Nephron (organoid): ENCODE measurements around the gene ELF3.
"Not testable (repeated sequence)": the region's sequence is repeated elsewhere in the genome, so short reads cannot be mapped to it uniquely, and the experiment has no call there.

Experiments used
- H3K27ac Mint-ChIP-seq, 3 experiments: 2 replicates each; pipeline ENCODE4 v1.8.0; 2020; ENCODE audit warnings: mixed read lengths in 3 of 3, mild to moderate bottlenecking in 2 of 3, moderate library complexity in 1 of 3
- H3K27me3 Mint-ChIP-seq: 2 replicates; pipeline ENCODE4 v1.8.0; 2021; ENCODE audit warnings: low read depth, mild to moderate bottlenecking, moderate library complexity, mixed read lengths
- H3K36me3 Mint-ChIP-seq: 2 replicates; pipeline ENCODE4 v1.8.0; 2020; ENCODE audit warnings: low read depth, mixed read lengths
- H3K4me1 Mint-ChIP-seq: 2 replicates; pipeline ENCODE4 v1.8.0; 2020; ENCODE audit warnings: mixed read lengths
- H3K4me3 Mint-ChIP-seq, 3 experiments: 2 replicates each; pipeline ENCODE4 v1.8.0; 2020; ENCODE audit warnings: mild to moderate bottlenecking in 3 of 3, mixed read lengths in 3 of 3, moderate library complexity in 2 of 3
- H3K9me3 Mint-ChIP-seq: 2 replicates; pipeline ENCODE4 v1.8.0; 2020; ENCODE audit warnings: mixed read lengths
- TF ChIP-seq, protein P1 (sequence below), 3 experiments: fragments of 200-600 bp; sonication (generic); IDR thresholded peaks; one replicate each; pipeline ENCODE4 v1.5.0; 2021; ENCODE audit warnings: antibody characterized with exemption in 3 of 3; ENCODE audit not compliant: unreplicated experiment in 3 of 3

ELF3 gene

DNA sequence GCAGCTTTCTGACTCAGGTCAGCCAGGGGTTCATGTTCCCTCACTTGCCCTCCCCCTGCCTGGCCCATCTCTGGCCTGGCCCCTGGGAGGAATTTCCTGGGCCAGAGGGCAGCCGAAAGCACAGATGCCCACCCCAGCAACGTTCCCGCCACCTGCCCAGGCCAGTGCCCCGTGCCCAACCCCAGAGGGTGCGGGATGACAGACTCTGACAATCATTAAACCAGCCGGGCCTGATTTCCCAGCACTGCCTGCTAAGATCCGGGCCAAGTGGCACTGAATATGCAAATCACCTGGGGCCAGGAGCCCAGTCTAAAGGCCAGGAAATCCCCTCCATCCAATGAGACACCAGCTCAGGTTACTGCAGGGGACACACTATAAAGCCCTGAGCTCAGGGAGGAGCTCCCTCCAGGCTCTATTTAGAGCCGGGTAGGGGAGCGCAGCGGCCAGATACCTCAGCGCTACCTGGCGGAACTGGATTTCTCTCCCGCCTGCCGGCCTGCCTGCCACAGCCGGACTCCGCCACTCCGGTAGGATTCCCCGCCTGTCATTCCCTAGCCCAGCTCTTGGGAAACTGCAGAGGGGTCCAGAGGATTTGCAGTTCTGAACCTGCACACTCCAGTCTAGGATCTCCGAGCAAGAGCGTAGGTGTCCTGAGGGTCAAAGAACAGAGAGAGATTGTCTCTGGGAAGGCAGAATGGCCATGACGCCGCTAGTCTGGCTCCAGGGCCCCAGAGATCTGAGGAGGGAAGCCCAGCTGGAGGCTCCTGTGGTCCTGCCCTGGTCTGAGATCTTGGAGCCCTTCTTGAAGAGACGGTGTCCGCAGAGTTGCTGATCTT lies at the start of gene ELF3:
Gene ELF3 (plus strand): TSS at position 408 of the 836 bp plus-strand sequence. CDS start 550 bp downstream, outside the sequence.
- peaks cover 4% of the 10 kb centered on the region for H3K27me3 Mint-ChIP-seq
- TF ChIP-seq, protein P1, sequence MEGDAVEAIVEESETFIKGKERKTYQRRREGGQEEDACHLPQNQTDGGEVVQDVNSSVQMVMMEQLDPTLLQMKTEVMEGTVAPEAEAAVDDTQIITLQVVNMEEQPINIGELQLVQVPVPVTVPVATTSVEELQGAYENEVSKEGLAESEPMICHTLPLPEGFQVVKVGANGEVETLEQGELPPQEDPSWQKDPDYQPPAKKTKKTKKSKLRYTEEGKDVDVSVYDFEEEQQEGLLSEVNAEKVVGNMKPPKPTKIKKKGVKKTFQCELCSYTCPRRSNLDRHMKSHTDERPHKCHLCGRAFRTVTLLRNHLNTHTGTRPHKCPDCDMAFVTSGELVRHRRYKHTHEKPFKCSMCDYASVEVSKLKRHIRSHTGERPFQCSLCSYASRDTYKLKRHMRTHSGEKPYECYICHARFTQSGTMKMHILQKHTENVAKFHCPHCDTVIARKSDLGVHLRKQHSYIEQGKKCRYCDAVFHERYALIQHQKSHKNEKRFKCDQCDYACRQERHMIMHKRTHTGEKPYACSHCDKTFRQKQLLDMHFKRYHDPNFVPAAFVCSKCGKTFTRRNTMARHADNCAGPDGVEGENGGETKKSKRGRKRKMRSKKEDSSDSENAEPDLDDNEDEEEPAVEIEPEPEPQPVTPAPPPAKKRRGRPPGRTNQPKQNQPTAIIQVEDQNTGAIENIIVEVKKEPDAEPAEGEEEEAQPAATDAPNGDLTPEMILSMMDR (IDR thresholded peaks at IDR 0.05; ENCODE audit: unreplicated experiment in 3 of 3), result no peak
- peak within 1 kb of the TSS; percentile 87 to 98 (median 89) for H3K27ac Mint-ChIP-seq
- peaks cover 15% of the 10 kb centered on the region for H3K36me3 Mint-ChIP-seq
- H3K4me1 Mint-ChIP-seq, result peaks cover 15% of the 10 kb centered on the region
- H3K9me3 Mint-ChIP-seq, result no peaks in the 10 kb centered on the region
- H3K4me3 Mint-ChIP-seq, result peak within 1 kb of the TSS; percentile 85 to 90 (median 87)

DNA sequence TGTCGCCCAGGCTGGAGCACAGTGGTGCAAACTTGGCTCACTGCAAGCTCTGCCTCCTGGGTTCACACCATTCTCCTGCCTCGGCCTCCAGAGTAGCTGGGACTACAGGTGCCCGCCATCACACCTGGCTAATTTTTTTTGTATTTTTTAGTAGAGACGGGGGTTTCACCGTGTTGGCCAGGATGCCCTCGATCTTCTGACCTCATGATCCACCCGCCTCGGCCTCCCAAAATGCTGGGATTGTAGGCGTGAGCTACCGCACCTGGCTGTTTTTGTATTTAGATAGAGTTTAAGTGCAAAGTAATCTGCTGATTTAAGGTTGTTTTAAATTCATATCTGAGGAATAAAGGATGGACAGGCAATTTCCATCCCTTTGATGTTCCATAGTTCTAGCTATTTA lies 48.0 kb upstream of the ELF3 start:
- H3K36me3 Mint-ChIP-seq, result peaks cover 62% of the 10 kb centered on the region
- not testable (repeated sequence) for H3K4me1 Mint-ChIP-seq, H3K27me3 Mint-ChIP-seq, H3K9me3 Mint-ChIP-seq, H3K4me3 Mint-ChIP-seq, H3K27ac Mint-ChIP-seq

- TF ChIP-seq, protein P1 (IDR thresholded peaks at IDR 0.05; ENCODE audit: unreplicated experiment in 3 of 3), result no peak
- H3K36me3 Mint-ChIP-seq, result peaks cover 64% of the 10 kb centered on the region
- no peaks in the 10 kb centered on the region for H3K9me3 Mint-ChIP-seq
- no peaks in the 10 kb centered on the region for H3K4me1 Mint-ChIP-seq
- no peaks in the 10 kb centered on the region for H3K27me3 Mint-ChIP-seq
- no peak overlapping the region for H3K4me3 Mint-ChIP-seq
- no peak overlapping the region for H3K27ac Mint-ChIP-seq
Observed at GRCh38 chr1:201964261-201964660, 46.1 kb upstream of the ELF3 start.

DNA sequence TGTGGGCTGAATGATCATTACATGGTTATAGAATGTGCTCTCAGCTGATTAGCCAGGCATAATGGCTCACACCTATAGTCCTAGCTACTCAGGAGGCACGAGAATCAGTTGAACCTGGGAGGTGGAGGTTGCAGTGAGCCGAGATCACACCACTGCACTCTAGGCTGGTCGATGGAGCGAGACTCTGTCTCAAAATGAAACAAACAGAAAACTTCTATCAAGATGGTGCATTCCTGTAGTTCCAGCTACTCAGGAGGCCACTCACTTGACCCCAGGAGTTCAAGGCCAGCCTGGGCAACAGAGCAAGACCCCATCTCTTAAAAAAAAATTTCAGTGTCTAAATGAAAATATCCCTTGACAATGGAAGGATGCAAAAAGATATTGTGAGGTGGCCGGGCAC lies 44.2 kb upstream of the ELF3 start:
- TF ChIP-seq, protein P1 (IDR thresholded peaks at IDR 0.05; ENCODE audit: unreplicated experiment in 3 of 3), result no peak
- no peaks in the 10 kb centered on the region for H3K4me1 Mint-ChIP-seq
- no peak overlapping the region for H3K27ac Mint-ChIP-seq
- H3K4me3 Mint-ChIP-seq, result no peak overlapping the region
- H3K9me3 Mint-ChIP-seq, result no peaks in the 10 kb centered on the region
- no peaks in the 10 kb centered on the region for H3K27me3 Mint-ChIP-seq
- peaks cover 69% of the 10 kb centered on the region for H3K36me3 Mint-ChIP-seq

DNA sequence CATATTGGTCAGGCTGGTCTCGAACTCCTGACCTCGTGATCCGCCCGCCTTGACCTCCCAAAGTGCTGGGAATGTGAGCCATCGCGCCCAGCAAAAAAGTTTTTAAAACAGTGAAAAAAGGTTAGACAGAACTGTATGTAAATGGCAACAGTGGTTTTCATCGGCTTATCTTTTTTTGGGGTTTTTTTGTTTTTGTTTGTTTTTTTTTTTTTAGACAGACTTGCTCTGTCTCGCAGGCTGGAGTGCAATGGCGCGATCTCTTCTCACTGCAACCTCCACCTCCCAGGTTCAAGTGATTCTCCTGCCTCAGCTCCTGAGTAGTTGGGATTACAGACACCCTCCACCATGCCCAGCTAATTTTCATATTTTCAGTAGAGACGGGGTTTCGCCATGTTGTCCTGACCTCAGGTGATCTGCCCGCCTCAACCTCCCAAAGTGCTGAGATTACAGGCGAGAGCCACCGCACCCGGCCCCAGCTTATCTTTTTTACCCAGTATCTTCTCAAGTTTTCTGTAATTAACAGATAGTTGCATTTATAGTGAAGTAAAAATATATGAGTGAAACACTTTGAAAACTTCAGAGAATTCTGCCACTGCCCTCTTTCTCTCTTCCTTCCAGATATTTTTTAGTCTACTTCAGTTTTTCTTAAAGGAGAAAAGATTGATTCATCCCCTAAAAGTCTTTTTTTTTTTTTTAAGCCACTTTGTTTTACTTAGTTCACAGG lies 42.0 kb upstream of the ELF3 start:
- Mint-ChIP-seq H3K9me3 (no peaks in the 10 kb centered on the region), H3K4me3 (no peak overlapping the region), H3K4me1 (no peaks in the 10 kb centered on the region), H3K27ac (no peak overlapping the region), H3K27me3 (peaks cover 3% of the 10 kb centered on the region), H3K36me3 (peaks cover 54% of the 10 kb centered on the region)
- TF ChIP-seq, protein P1 (IDR thresholded peaks at IDR 0.05; ENCODE audit: unreplicated experiment in 3 of 3), result no peak

DNA sequence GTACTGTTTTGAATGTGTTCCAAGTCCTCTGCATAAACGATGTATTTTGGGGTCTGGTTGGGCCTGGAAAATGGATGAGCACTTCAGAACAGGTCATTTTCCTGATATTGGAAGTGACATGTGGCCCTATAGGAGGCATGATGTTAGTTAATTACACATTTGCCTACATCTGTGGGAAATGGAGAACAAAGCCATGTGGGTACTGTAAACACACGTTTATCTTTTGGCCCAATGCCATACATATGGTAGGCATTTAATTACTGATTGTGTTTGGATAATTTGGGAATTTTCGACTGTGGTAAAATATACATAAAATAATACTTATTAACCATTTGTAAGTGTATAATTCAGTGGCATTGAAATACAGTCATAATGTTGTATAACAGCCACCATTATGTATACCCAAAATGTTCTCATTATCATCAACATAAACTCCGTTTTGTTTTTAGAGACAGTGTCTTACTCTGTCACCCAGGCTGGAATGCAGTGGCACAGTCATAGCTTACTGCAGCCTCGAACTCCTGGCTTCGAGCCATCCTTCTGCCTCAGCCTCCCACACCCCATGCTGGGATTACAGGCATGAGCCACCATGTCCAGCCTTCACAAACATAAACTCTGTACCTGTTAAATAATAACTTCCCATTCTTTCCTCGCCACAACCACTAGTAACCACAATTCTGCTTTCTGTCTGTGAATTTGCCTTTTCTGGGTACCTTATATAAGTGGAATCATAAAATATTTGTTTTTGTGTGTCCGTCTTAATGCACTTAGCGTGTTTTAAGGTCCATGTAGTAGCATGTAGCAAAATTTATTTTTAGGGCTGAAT lies 39.8 kb upstream of the ELF3 start:
- Mint-ChIP-seq H3K36me3 (peaks cover 39% of the 10 kb centered on the region), H3K4me1 (no peaks in the 10 kb centered on the region), H3K9me3 (no peaks in the 10 kb centered on the region), H3K4me3 (no peak overlapping the region), H3K27ac (no peak overlapping the region), H3K27me3 (peaks cover 9% of the 10 kb centered on the region)
- TF ChIP-seq, protein P1 (IDR thresholded peaks at IDR 0.05; ENCODE audit: unreplicated experiment in 3 of 3), result no peak
